ENCODE data around the gene COPZ2.

The COPZ2 gene

DNA sequence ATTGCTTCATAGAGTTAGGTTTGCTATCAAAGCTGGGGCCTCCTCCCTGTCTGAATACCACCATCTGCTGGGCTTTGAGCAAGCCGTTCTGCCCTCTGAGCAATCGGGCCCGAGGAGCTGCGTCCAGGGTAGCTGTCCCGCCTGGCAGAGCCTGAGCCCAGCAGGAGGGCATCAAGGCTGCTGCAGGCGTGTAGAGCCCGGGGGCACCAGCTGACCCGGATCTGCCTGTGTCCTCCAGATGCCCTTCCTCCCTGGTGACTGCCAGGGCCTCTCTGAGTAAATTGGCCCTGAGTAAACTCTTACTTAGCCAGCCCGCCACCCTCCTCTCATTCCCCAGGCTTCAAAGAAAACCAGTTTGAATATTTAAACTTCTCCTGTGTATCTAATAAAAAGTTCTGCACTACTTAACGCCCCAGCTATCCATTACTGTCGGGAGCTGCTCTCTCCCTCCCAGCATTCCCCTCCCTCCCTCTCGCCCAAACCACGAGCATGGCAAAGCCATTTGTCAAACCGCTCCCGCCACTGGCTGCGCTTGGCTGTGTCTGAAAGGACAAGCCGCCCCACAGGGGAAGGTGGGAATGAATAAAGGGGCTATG lies 50.3 kb downstream of the COPZ2 start:
- TF ChIP-seq, protein P1, sequence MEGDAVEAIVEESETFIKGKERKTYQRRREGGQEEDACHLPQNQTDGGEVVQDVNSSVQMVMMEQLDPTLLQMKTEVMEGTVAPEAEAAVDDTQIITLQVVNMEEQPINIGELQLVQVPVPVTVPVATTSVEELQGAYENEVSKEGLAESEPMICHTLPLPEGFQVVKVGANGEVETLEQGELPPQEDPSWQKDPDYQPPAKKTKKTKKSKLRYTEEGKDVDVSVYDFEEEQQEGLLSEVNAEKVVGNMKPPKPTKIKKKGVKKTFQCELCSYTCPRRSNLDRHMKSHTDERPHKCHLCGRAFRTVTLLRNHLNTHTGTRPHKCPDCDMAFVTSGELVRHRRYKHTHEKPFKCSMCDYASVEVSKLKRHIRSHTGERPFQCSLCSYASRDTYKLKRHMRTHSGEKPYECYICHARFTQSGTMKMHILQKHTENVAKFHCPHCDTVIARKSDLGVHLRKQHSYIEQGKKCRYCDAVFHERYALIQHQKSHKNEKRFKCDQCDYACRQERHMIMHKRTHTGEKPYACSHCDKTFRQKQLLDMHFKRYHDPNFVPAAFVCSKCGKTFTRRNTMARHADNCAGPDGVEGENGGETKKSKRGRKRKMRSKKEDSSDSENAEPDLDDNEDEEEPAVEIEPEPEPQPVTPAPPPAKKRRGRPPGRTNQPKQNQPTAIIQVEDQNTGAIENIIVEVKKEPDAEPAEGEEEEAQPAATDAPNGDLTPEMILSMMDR (IDR thresholded peaks at IDR 0.05; ENCODE audit: low read depth, low read length, missing control alignments): no peak
- no peak for DNase-seq (ENCODE audit: low read depth)
- H3K4me3 ChIP-seq (ENCODE audit: low read depth, low read length): no peak overlapping the region

DNA sequence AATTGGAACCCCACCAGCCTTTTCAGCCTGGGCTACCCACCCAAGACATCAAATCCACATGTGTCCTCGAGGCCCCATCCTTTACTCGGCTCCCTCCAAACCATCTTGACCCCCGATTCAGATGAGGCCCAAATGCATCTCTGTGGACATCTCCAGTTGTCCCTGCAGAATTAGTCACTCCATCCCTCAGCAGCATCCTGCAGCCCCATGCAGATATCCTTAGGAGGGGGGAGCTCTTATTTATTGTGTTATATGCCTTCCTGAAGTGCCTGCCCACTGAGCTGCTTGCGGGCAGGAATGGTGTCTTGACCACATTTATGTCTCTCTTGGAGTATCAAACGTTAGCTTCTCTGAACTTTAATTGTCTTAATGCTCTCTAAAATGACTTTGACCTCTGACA lies 51.1 kb downstream of the COPZ2 start:
- TF ChIP-seq, protein P1 (IDR thresholded peaks at IDR 0.05; ENCODE audit: low read depth, low read length, missing control alignments): no peak

DNA sequence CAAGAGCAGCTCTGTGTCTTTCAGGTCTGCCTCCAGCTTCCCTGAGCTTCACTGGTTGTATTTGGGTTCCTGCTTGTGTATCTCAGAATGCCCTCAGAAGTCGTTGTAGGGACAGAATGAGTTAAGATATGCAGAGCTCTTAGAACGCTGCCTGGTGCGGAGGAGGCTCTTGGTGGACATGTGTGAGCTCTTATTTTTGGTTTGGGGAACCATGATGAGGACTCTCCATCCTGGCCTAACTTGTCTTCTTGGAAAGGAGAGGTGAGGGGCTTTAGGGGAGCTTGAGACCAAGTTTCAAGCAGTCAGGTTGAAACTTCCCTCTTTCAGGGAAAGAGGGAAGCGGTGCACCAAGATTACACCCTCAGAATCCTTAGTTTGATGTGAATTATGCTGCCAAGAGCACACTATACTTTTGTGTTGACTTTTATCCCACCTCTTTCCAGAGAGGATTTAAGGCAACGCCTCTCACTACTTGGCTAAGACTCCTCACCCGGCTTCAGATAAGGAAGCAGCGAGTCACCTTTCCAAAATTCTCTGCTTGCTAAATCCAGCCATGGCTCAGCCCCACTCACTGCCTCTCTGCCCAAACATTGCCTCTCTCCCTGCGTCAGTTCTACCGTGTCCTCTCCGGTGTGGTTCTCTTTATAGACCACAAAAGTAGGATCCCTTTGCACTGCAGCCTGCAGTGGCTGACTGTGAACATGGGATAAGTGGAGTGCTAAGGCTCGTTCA lies 53.9 kb downstream of the COPZ2 start:
- TF ChIP-seq, protein P1 (IDR thresholded peaks at IDR 0.05; ENCODE audit: low read depth, low read length, missing control alignments): no peak
- H3K4me3 ChIP-seq (ENCODE audit: low read depth, low read length): no peak overlapping the region
- DNase-seq (ENCODE audit: low read depth): no peak

More for the DNA sequence above, 51.1 kb downstream of the COPZ2 start:
- no peak for DNase-seq (ENCODE audit: low read depth)
- H3K4me3 ChIP-seq (ENCODE audit: low read depth, low read length): no peak overlapping the region

DNA sequence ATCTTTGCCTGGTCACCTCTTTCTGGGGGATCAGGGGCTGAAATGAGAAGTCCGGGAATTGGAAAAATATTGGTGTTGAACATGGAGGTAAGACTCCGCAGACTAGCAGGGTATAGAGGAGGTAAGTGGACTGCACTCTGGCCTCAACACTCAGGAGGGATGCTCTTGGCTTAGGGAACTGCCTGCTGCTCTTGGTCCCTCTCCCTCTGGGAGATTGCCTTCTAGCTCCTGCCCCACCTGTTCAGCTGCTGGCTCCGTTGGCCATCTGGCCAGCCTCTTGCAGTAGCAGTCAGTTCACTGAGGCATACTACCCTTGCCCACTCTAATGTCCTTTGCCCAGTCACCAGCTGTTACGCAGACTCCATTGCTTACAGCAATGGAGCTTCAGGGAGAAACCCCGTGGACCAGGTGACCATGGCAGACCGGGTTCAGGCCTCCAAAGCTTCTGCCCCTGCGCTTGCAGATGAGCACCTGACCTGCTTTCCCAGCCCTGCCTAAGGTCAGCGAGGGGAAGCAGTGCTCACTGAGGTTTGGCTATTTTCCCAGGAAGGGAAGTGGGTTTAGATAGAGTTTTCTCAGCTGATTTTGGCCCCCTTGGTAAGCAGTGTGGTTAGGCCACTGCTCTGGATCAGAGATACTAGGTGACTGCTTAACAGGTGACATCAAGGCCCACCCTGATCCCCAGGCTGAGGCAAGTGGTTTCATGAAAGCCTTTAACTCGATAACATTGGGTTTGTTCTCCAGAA lies 54.8 kb downstream of the COPZ2 start:
- TF ChIP-seq, protein P1 (IDR thresholded peaks at IDR 0.05; ENCODE audit: low read depth, low read length, missing control alignments): no peak
- no peak overlapping the region for H3K4me3 ChIP-seq (ENCODE audit: low read depth, low read length)
- no peak for DNase-seq (ENCODE audit: low read depth)

DNA sequence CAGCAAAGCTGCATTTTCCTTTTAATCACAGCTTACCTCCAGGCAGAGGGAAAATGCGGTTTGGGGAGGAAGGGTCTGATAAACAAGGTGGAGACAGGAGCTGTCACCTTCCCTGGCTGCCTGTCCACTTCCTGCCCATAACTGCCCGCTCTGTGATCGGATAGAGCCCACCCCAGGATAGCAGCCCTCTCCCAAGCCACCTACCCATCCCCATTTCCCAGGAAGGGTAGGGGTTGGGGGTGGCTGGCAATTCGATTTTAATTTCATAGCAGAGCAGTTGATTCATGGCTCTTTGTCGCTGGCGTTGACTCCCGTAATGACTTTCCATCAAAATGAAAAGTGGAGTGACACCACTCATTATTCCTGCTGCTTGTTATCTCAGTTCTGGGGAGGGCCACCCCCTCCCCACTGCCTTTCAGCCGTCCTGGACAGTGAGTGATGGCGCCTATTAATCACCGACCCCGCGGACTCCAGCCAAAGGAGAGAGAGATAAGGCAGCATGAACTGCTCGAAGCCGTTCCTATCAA lies 55.4 kb downstream of the COPZ2 start:
- no peak for DNase-seq (ENCODE audit: low read depth)
- no peak overlapping the region for H3K4me3 ChIP-seq (ENCODE audit: low read depth, low read length)
- TF ChIP-seq, protein P1 (IDR thresholded peaks at IDR 0.05; ENCODE audit: low read depth, low read length, missing control alignments): no peak

DNA sequence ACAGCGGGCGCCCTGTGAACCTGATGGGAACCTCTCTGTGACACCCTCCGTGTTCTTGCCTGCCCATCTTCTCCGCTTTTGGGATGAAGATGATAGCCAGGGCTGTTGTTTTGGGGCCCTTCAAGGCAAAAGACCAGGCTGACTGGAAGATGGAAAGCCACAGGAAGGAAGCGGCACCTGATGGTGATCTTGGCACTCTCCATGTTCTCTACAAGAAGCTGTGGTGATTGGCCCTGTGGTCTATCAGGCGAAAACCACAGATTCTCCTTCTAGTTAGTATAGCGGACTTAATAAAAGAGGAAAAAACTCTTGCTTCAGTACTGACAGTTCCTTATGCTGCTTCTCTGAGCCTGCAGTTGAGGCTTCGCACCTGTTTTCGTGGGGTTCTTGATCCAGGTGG lies 56.1 kb downstream of the COPZ2 start:
- DNase-seq (ENCODE audit: low read depth): no peak
- TF ChIP-seq, protein P1 (IDR thresholded peaks at IDR 0.05; ENCODE audit: low read depth, low read length, missing control alignments): no peak
- no peak overlapping the region for H3K4me3 ChIP-seq (ENCODE audit: low read depth, low read length)
